ENCODE measurements around the gene CPEB3. TPM values are rescaled to one million over a fixed set of nuclear protein-coding genes. Genes with fewer than 3 reads are reported as not detected.

The CPEB3 gene
- total and polyA plus RNA-seq, 9 of the 15 experiments (the other 6 are each of a cell fraction or from before 2014, with no cell fraction given): 0.15 to 1.2 (median 0.51) TPM

DNA sequence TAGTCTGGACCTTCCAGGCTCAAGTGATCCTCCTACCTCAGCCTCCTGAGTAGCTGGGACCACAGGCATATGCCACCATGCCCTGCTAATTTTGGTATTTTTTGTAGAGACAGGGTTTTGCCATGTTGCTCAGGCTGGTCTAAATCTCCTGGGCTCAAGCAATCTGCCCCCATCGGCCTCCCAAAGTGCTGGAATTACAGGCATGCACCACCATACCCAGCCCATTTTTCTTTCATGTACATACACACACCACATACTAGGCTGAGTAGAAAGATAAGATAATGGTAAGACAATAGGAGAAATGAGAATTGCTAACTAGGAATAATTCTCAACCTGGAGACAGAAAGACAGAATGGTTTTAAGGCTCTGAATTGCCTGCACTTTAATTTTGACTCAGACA lies 83.8 kb downstream of the CPEB3 start:
- in situ Hi-C loops (cut with MboI): no loop called here
- BruUV-seq (replicated peaks): no TSS peak
- no peaks in the 10 kb centered on the region; a peak in 1 of 5 replicates for H3K4me1 ChIP-seq (replicated peaks in 1 of 2; ENCODE audit: control insufficient read depth in 2 of 2, insufficient read depth in 2 of 2, low read length in 2 of 2)
- TF ChIP-seq SRSF7 (optimal IDR thresholded peaks at IDR 0.05; ENCODE audit: low read depth, low read length) (no peak), MTF1 (CRISPR knock-in tag; IDR thresholded peaks at IDR 0.05; ENCODE audit: borderline replicate concordance) (no peak), MEIS2 (IDR thresholded peaks at IDR 0.05; ENCODE audit: partially characterized antibody) (no peak), ZC3H8 (IDR thresholded peaks at IDR 0.05) (no peak), CBFB (CRISPR knock-in tag; IDR thresholded peaks at IDR 0.05) (no peak), ZNF316 (IDR thresholded peaks at IDR 0.05) (no peak), NCOA4 (IDR thresholded peaks at IDR 0.05; ENCODE audit: partially characterized antibody) (no peak)
- TF ChIP-seq, protein P1, sequence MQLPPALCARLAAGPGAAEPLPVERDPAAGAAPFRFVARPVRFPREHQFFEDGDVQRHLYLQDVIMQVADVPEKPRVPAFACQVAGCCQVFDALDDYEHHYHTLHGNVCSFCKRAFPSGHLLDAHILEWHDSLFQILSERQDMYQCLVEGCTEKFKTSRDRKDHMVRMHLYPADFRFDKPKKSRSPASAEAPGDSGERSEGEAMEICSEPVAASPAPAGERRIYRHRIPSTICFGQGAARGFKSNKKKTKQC (CRISPR knock-in tag; IDR thresholded peaks at IDR 0.05): no peak
- H3K27me3 ChIP-seq (ENCODE audit: control insufficient read depth in 2 of 2, insufficient read depth in 2 of 2, low read length in 2 of 2): no peaks in the 10 kb centered on the region
- H3K36me3 ChIP-seq (ENCODE audit: control insufficient read depth, insufficient read depth, low read length): no peaks in the 10 kb centered on the region
- DNase-seq (ENCODE audit: extremely low read depth in 1 of 4, low spot score in 3 of 4) (no peak), FAIRE-seq (no peak), ATAC-seq (no peak)
- no peak overlapping the region for H2AFZ ChIP-seq (ENCODE audit: low read depth, low read length)
- H3K9me1 ChIP-seq (ENCODE audit: control insufficient read depth, insufficient read depth, low read length): no peaks in the 10 kb centered on the region
- no peaks in the 10 kb centered on the region for H3K79me2 ChIP-seq (ENCODE audit: control insufficient read depth, insufficient read depth, low read length)
- WGBS (ENCODE audit: insufficient coverage, low coverage, missing lambda C conversion rate): 57% methylated on average over 1 of the region's 1 CpG
- no peak overlapping the region for H3K27ac ChIP-seq (ENCODE audit: extremely low read depth, low read depth, low read length)
- H4K20me1 ChIP-seq (replicated peaks; ENCODE audit: control insufficient read depth, insufficient read depth, low read length): no peaks in the 10 kb centered on the region
- intact Hi-C loops (cut with micrococcal nuclease): loop anchor here (10.0 kb wide), 1 partner anchor 122 kb away; no protein-coding TSS in a partner anchor
- H3K4me2 ChIP-seq (ENCODE audit: insufficient read depth, low read length): no peak overlapping the region
- POLR2A ChIA-PET: no interaction called here
- CTCF ChIA-PET (ENCODE audit: low intra/inter-chr PET ratio): no interaction called here
- no peaks in the 10 kb centered on the region for H3K9me3 ChIP-seq (replicated peaks; ENCODE audit: control insufficient read depth, insufficient read depth, low read depth, low read length)
- no peak overlapping the region for H3K4me3 ChIP-seq
- no peak overlapping the region for H3K9ac ChIP-seq (ENCODE audit: insufficient read depth in 1 of 2, low read depth in 2 of 2, low read length in 2 of 2)

Data from K562 (cell line).